Measurements from ENCODE around the gene SAPCD2.
"Not testable (repeated sequence)": the region's sequence is repeated elsewhere in the genome, so short reads cannot be mapped to it uniquely, and the experiment has no call there.

SAPCD2 gene

GRCh38 chr9:137048655-137049543 lies 21.5 kb downstream of the SAPCD2 start:
- DNase-seq (ENCODE audit: low spot score), result no peak

- peak; percentile 92 for DNase-seq (ENCODE audit: low spot score)
Observed at GRCh38 chr9:137046088-137046787, 24.1 kb downstream of the SAPCD2 start, which contains the start of gene NPDC1. NPDC1 (minus strand) TSS chr9:137046177; CDS start chr9:137045989, 188 bp downstream.

GRCh38 chr9:137045294-137046087 lies 24.9 kb downstream of the SAPCD2 start:
- peak; percentile 80 for DNase-seq (ENCODE audit: low spot score)

- DNase-seq (ENCODE audit: low spot score), result peak; percentile 60
Observed at GRCh38 chr9:137044502-137045177, 25.7 kb downstream of the SAPCD2 start.

- DNase-seq (ENCODE audit: low spot score), result no peak
Observed at GRCh38 chr9:137044037-137044436, 26.3 kb downstream of the SAPCD2 start.

GRCh38 chr9:137042751-137043727 lies 27.3 kb downstream of the SAPCD2 start:
- no peak for DNase-seq (ENCODE audit: low spot score)

GRCh38 chr9:137041124-137041523 lies 29.2 kb downstream of the SAPCD2 start:
- DNase-seq (ENCODE audit: low spot score), result no peak

GRCh38 chr9:137040568-137040967 lies 29.8 kb downstream of the SAPCD2 start:
- no peak for DNase-seq (ENCODE audit: low spot score)

- no peak for DNase-seq (ENCODE audit: low spot score)
Observed at GRCh38 chr9:137039611-137040366, 30.6 kb downstream of the SAPCD2 start.

- no peak for DNase-seq (ENCODE audit: low spot score)
Observed at GRCh38 chr9:137038916-137039315, 31.4 kb downstream of the SAPCD2 start.

- DNase-seq (ENCODE audit: low spot score), result no peak
Observed at GRCh38 chr9:137037483-137037882, 32.9 kb downstream of the SAPCD2 start.

GRCh38 chr9:137037035-137037434 lies 33.3 kb downstream of the SAPCD2 start:
- DNase-seq (ENCODE audit: low spot score), result no peak

GRCh38 chr9:137035937-137036336 lies 34.4 kb downstream of the SAPCD2 start:
- DNase-seq (ENCODE audit: low spot score), result no peak

- DNase-seq (ENCODE audit: low spot score), result no peak
Observed at GRCh38 chr9:137035507-137035834, 34.9 kb downstream of the SAPCD2 start.

GRCh38 chr9:137034709-137035506 lies 35.4 kb downstream of the SAPCD2 start:
- peak; percentile 95 for DNase-seq (ENCODE audit: low spot score)

- DNase-seq (ENCODE audit: low spot score), result no peak
Observed at GRCh38 chr9:137034039-137034708, 36.2 kb downstream of the SAPCD2 start.

GRCh38 chr9:137033481-137033880 lies 36.9 kb downstream of the SAPCD2 start:
- not testable (repeated sequence) for DNase-seq (ENCODE audit: low spot score)

GRCh38 chr9:137032858-137033257 lies 37.5 kb downstream of the SAPCD2 start:
- DNase-seq (ENCODE audit: low spot score), result no peak
